Activated naive CD4-positive, alpha-beta T cell treated with anti-CD3 and anti-CD28 coated beads, Interleukin-2, amount 50 U/mL, for 72 hours (primary cell): ENCODE measurements around the gene KIF11. TPM values are rescaled to one million over a fixed set of nuclear protein-coding genes. Genes with fewer than 3 reads are reported as not detected.

ENCODE experiments used
- total RNA-seq, 2 donors: library from RNA; stranded (reverse); gene quantifications; one replicate each; pipeline ENCODE4 v1.2.3, GENCODE V29; 2022

KIF11 gene
- total RNA-seq, 2 donors from 2014 or later = 55.3 to 57.7 TPM

Other genes starting within 250 kb of the KIF11 start
- 10 to 100 TPM; 20.7 to 28.7 TPM for gene IDE, start 19.0 kb upstream of the KIF11 start, total RNA-seq
- gene HHEX, start 96.8 kb downstream of the KIF11 start, total RNA-seq = under 1 TPM in 1 of 2 donors, not detected in 1; 0.46 TPM